Activated CD8-positive, alpha-beta T cell treated with anti-CD3 and anti-CD28 coated beads for 36 hours (primary cell): ENCODE data around the gene SYTL4. TPM values are rescaled to one million over a fixed set of nuclear protein-coding genes. Genes with fewer than 3 reads are reported as not detected.

Experiments
- ATAC-seq: fragments of 200-7000 bp; cut with Tn5 transposase; one replicate; pipeline ENCODE4 v1.10.0; 2021; ENCODE audit warnings: mild to moderate bottlenecking, moderate library complexity
- CTCF ChIA-PET: fragments of 350-600 bp; sonication (Branson Sonifier 250); formaldehyde crosslinking; loops from one replicate; lab custom pipeline; 2021; ENCODE audit warnings: antibody characterized with exemption; lab: Charles Lee
- POLR2A ChIA-PET: fragments of 350-600 bp; sonication (Branson Sonifier 250); formaldehyde crosslinking; loops from one replicate; lab custom pipeline; 2021; ENCODE audit warnings: antibody characterized with exemption; lab: Charles Lee
- DNase-seq: peaks from one replicate; pipeline ENCODE4 v3.0.0-alpha.2; 2020
- H3K27ac Mint-ChIP-seq: one replicate; pipeline ENCODE4 v1.8.0; 2021; ENCODE audit warnings: mild to moderate bottlenecking, mixed read lengths
- H3K27me3 Mint-ChIP-seq: one replicate; pipeline ENCODE4 v1.8.0; 2021; ENCODE audit warnings: mixed read lengths
- H3K36me3 Mint-ChIP-seq: one replicate; pipeline ENCODE4 v1.8.0; 2021; ENCODE audit warnings: low read depth, mixed read lengths
- H3K4me1 Mint-ChIP-seq: one replicate; pipeline ENCODE4 v1.8.0; 2021; ENCODE audit warnings: low read depth, mixed read lengths
- H3K4me3 Mint-ChIP-seq: one replicate; pipeline ENCODE4 v1.8.0; 2021; ENCODE audit warnings: mild to moderate bottlenecking, moderate library complexity, mixed read lengths
- H3K9me3 Mint-ChIP-seq: one replicate; pipeline ENCODE4 v1.8.0; 2021; ENCODE audit warnings: mixed read lengths
- intact Hi-C: fragments of 100-400 bp; cut with micrococcal nuclease; formaldehyde crosslinking; loops from one replicate; pipeline ENCODE4 v1.10.0; 2022
- total RNA-seq, 2 experiments: library from RNA; stranded (reverse); gene quantifications; one replicate each; pipeline ENCODE4 v1.2.3, GENCODE V29; 2021
- TF ChIP-seq, protein P1 (sequence below): fragments of 200-600 bp; IDR thresholded peaks from one replicate; pipeline ENCODE4 v1.8.0; 2022; ENCODE audit warnings: antibody characterized with exemption, mild to moderate bottlenecking

The SYTL4 gene
- total RNA-seq, 2 experiments from 2014 or later: not detected

DNA sequence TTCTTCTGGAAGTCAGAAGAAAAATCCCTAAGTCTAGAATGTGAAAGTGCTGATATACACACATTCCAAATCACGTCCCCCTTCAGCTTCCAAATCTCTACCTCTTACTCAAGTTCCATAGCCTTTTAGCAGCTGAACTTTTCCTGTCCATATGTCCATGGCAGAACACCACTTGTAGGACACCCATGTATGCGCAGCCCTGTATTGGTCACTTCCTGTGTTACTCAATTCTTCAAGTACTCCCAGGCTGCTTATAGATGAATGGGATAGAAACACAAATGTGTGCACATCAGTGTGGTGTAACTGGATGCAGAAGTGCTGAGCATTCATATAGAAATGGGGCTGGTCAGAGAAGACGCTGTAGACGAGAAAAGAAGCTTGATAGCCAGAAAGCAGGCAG is 69.1 kb downstream of the SYTL4 start:
- Mint-ChIP-seq H3K27me3 (peaks cover 3% of the 10 kb centered on the region), H3K4me3 (no peak overlapping the region), H3K36me3 (no peaks in the 10 kb centered on the region), H3K4me1 (no peaks in the 10 kb centered on the region), H3K9me3 (no peaks in the 10 kb centered on the region), H3K27ac (no peak overlapping the region)
- TF ChIP-seq, protein P1, sequence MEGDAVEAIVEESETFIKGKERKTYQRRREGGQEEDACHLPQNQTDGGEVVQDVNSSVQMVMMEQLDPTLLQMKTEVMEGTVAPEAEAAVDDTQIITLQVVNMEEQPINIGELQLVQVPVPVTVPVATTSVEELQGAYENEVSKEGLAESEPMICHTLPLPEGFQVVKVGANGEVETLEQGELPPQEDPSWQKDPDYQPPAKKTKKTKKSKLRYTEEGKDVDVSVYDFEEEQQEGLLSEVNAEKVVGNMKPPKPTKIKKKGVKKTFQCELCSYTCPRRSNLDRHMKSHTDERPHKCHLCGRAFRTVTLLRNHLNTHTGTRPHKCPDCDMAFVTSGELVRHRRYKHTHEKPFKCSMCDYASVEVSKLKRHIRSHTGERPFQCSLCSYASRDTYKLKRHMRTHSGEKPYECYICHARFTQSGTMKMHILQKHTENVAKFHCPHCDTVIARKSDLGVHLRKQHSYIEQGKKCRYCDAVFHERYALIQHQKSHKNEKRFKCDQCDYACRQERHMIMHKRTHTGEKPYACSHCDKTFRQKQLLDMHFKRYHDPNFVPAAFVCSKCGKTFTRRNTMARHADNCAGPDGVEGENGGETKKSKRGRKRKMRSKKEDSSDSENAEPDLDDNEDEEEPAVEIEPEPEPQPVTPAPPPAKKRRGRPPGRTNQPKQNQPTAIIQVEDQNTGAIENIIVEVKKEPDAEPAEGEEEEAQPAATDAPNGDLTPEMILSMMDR: no peak
- DNase-seq (no peak), ATAC-seq (no peak)
- POLR2A ChIA-PET: no interaction called here
- intact Hi-C loops: no loop called here
- CTCF ChIA-PET: interaction anchor here (1.2 to 1.6 kb wide), 2 partner anchors 22 to 106 kb away, joined by 3 to 6 read pairs; no protein-coding TSS in a partner anchor

GRCh38 chrX:100662170-100662569 is 69.8 kb downstream of the SYTL4 start:
- Mint-ChIP-seq H3K27ac (no peak overlapping the region), H3K27me3 (peaks cover 4% of the 10 kb centered on the region), H3K4me3 (no peak overlapping the region), H3K9me3 (no peaks in the 10 kb centered on the region), H3K4me1 (no peaks in the 10 kb centered on the region), H3K36me3 (no peaks in the 10 kb centered on the region)
- no peak for DNase-seq
- POLR2A ChIA-PET: no interaction called here
- ATAC-seq: no peak
- intact Hi-C loops: no loop called here
- TF ChIP-seq, protein P1: no peak
- CTCF ChIA-PET: no interaction called here

- intact Hi-C loops: no loop called here
- CTCF ChIA-PET: no interaction called here
- no peaks in the 10 kb centered on the region for H3K36me3 Mint-ChIP-seq
- no peak overlapping the region for H3K4me3 Mint-ChIP-seq
- H3K4me1 Mint-ChIP-seq: no peaks in the 10 kb centered on the region
- TF ChIP-seq, protein P1: no peak
- peaks cover 4% of the 10 kb centered on the region for H3K27me3 Mint-ChIP-seq
- DNase-seq (no peak), ATAC-seq (no peak)
- H3K9me3 Mint-ChIP-seq: no peaks in the 10 kb centered on the region
- POLR2A ChIA-PET: no interaction called here
- H3K27ac Mint-ChIP-seq: no peak overlapping the region
Measured at GRCh38 chrX:100659431-100660137, 72.3 kb downstream of the SYTL4 start.

GRCh38 chrX:100658941-100659381 is 73.0 kb downstream of the SYTL4 start:
- POLR2A ChIA-PET: no interaction called here
- CTCF ChIA-PET: no interaction called here
- intact Hi-C loops: no loop called here
- H3K4me1 Mint-ChIP-seq: no peaks in the 10 kb centered on the region
- TF ChIP-seq, protein P1: no peak
- H3K4me3 Mint-ChIP-seq: no peak overlapping the region
- no peak overlapping the region for H3K27ac Mint-ChIP-seq
- H3K27me3 Mint-ChIP-seq: peaks cover 4% of the 10 kb centered on the region
- no peaks in the 10 kb centered on the region for H3K36me3 Mint-ChIP-seq
- H3K9me3 Mint-ChIP-seq: no peaks in the 10 kb centered on the region
- ATAC-seq (no peak), DNase-seq (no peak)

DNA sequence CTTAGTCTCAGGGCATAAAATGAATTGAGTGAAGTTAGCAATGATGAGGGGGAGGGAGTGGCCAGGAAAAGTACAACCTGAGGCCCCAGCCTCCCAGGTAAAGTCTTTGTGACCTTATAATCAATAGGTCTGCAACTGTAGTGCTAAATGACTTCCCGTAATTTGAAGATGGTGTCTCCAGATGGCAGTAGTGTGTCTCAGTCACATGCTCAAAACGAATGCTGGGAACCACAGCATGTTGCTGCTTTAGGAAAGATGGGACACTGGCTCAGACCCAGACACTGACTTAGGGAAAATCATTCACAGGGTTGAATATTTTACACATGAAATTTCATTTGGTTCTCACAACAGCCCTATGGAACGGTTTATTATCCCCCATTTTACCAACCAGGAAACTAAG is 77.7 kb downstream of the SYTL4 start:
- DNase-seq: no peak
- H3K4me1 Mint-ChIP-seq: no peaks in the 10 kb centered on the region
- ChIA-PET CTCF (interaction anchor here (1.0 kb wide), 2 partner anchors 17 to 39 kb away, joined by 3 read pairs; no protein-coding TSS in a partner anchor), POLR2A (no interaction called here)
- intact Hi-C loops: no loop called here
- H3K36me3 Mint-ChIP-seq: no peaks in the 10 kb centered on the region
- H3K27ac Mint-ChIP-seq: no peak overlapping the region
- peaks cover 7% of the 10 kb centered on the region for H3K27me3 Mint-ChIP-seq
- TF ChIP-seq, protein P1: no peak
- ATAC-seq: no peak
- H3K9me3 Mint-ChIP-seq: no peaks in the 10 kb centered on the region
- H3K4me3 Mint-ChIP-seq: no peak overlapping the region
